MCF 10A (cell line): ENCODE results near the gene POU2AF2. TPM values are rescaled to one million over a fixed set of nuclear protein-coding genes. Genes with fewer than 3 reads are reported as not detected.

Source experiments
- BruUV-seq: library from RNA; stranded (reverse); fragments of 400-500 nt; replicated peaks from 2 replicates; lab custom pipeline; 2021; lab: Mats Ljungman, UMichigan
- CTCF ChIA-PET: fragments of 300-600 bp; sonication (Branson Sonifier 250); formaldehyde crosslinking; extraction: SDS; loops from one replicate; lab custom pipeline; 2021; ENCODE audit warnings: antibody characterized with exemption, inconsistent platforms; lab: Yijun Ruan, JAX
- POLR2A ChIA-PET: fragments of 300-600, 350-650 bp; sonication (Branson Sonifier 250); formaldehyde crosslinking; extraction: SDS; loops from one replicate; lab custom pipeline; 2020; ENCODE audit warnings: antibody characterized with exemption, inconsistent platforms; lab: Yijun Ruan, JAX
- DNase-seq: peaks from one replicate; pipeline ENCODE4 v3.0.0-alpha.2; 2018; ENCODE audit not compliant: unreplicated experiment
- H3K27ac Mint-ChIP-seq: one replicate; pipeline ENCODE4 v1.8.0; 2022; ENCODE audit warnings: mild to moderate bottlenecking, low read depth, mixed read lengths; ENCODE audit not compliant: unreplicated experiment
- H3K27me3 Mint-ChIP-seq: one replicate; pipeline ENCODE4 v1.8.0; 2022; ENCODE audit warnings: mixed read lengths; ENCODE audit not compliant: insufficient read depth, unreplicated experiment
- H3K36me3 Mint-ChIP-seq: one replicate; pipeline ENCODE4 v1.8.0; 2022; ENCODE audit warnings: mild to moderate bottlenecking, moderate library complexity, mixed read lengths; ENCODE audit not compliant: insufficient read depth, unreplicated experiment
- H3K4me1 Mint-ChIP-seq: one replicate; pipeline ENCODE4 v1.8.0; 2022; ENCODE audit warnings: mixed read lengths; ENCODE audit not compliant: insufficient read depth, unreplicated experiment
- H3K4me3 Mint-ChIP-seq: one replicate; pipeline ENCODE4 v1.8.0; 2022; ENCODE audit warnings: mild to moderate bottlenecking, moderate library complexity, mixed read lengths; ENCODE audit not compliant: unreplicated experiment
- H3K9me3 Mint-ChIP-seq: one replicate; pipeline ENCODE4 v1.8.0; 2022; ENCODE audit warnings: mixed read lengths; ENCODE audit not compliant: unreplicated experiment
- intact Hi-C: fragments of 100-400 bp; cut with micrococcal nuclease; formaldehyde crosslinking; loops from 2 replicates; pipeline ENCODE4 v1.14.1; 2022
- total RNA-seq: library from RNA; stranded (reverse); gene quantifications from 2 replicates; pipeline ENCODE4 v1.2.3, GENCODE V29; 2022
- TF ChIP-seq, protein P1 (sequence below): fragments of 200-600 bp; IDR thresholded peaks from one replicate; pipeline ENCODE4 v1.8.0; 2022; ENCODE audit warnings: antibody characterized with exemption, mild to moderate bottlenecking; ENCODE audit not compliant: unreplicated experiment

POU2AF2 gene
- total RNA-seq, 1 experiment from 2014 or later: not detected

GRCh38 chr11:111326824-111327223 lies 81.3 kb downstream of the POU2AF2 start:
- BruUV-seq: no TSS peak
- Mint-ChIP-seq H3K4me1 (no peaks in the 10 kb centered on the region), H3K36me3 (no peaks in the 10 kb centered on the region), H3K9me3 (no peaks in the 10 kb centered on the region), H3K27ac (no peak overlapping the region), H3K4me3 (no peak overlapping the region), H3K27me3 (peaks cover 28% of the 10 kb centered on the region)
- intact Hi-C loops: no loop called here
- POLR2A ChIA-PET: interaction anchor here (0.6 to 0.7 kb wide), 3 partner anchors 17 to 563 kb away, joined by 3 to 4 read pairs (median 3); no protein-coding TSS in a partner anchor
- DNase-seq: no peak
- CTCF ChIA-PET: interaction anchor here (1.1 kb wide), 1 partner anchor 44 kb away, joined by 5 read pairs; no protein-coding TSS in a partner anchor
- TF ChIP-seq, protein P1, sequence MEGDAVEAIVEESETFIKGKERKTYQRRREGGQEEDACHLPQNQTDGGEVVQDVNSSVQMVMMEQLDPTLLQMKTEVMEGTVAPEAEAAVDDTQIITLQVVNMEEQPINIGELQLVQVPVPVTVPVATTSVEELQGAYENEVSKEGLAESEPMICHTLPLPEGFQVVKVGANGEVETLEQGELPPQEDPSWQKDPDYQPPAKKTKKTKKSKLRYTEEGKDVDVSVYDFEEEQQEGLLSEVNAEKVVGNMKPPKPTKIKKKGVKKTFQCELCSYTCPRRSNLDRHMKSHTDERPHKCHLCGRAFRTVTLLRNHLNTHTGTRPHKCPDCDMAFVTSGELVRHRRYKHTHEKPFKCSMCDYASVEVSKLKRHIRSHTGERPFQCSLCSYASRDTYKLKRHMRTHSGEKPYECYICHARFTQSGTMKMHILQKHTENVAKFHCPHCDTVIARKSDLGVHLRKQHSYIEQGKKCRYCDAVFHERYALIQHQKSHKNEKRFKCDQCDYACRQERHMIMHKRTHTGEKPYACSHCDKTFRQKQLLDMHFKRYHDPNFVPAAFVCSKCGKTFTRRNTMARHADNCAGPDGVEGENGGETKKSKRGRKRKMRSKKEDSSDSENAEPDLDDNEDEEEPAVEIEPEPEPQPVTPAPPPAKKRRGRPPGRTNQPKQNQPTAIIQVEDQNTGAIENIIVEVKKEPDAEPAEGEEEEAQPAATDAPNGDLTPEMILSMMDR: no peak

DNA sequence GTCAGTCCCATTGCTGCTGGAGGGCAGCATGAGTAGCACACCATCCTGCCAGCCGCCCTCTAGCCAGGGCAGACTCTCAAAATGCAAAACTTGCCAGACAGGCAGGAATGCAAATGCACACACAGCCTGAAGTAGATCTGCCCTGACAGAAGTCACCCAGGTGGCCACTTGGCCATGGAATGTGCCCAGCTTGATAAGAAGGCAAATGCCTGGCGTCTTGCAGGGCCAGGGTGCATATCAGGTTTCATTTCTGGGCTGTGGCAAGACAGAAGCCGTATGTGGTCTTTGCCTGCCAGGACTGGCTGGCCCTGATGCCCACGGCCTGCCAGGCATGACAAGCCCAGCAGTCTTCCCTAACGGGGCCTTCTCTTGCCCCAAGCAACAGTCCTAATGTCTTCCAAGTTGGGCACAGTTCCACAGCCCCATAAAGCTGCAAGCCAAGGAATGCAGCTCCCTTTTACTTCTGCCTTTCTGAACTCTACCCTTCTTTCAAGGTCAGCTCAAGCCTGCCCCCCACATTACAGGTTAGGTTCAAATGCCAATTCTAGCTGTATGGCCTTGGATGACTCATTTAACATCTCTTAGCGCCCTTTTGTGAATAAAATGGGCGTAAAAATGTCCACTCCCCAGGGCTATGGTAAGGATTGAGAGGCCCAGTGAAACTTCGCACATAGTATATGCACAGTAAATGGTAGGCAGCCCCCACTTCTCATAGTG lies 82.5 kb downstream of the POU2AF2 start:
- no peak for DNase-seq
- CTCF ChIA-PET: interaction anchor here (1.9 kb wide), 1 partner anchor 100 kb away, joined by 6 read pairs; no protein-coding TSS in a partner anchor
- no peaks in the 10 kb centered on the region for H3K4me1 Mint-ChIP-seq
- no peak overlapping the region for H3K27ac Mint-ChIP-seq
- H3K9me3 Mint-ChIP-seq: no peaks in the 10 kb centered on the region
- BruUV-seq: no TSS peak
- TF ChIP-seq, protein P1: no peak
- no peak overlapping the region for H3K4me3 Mint-ChIP-seq
- POLR2A ChIA-PET: interaction anchor here (0.9 to 1.9 kb wide), 3 partner anchors 9 to 24 kb away, joined by 3 to 5 read pairs (median 3); no protein-coding TSS in a partner anchor
- intact Hi-C loops: no loop called here
- no peaks in the 10 kb centered on the region for H3K36me3 Mint-ChIP-seq
- H3K27me3 Mint-ChIP-seq: peaks cover 22% of the 10 kb centered on the region

GRCh38 chr11:111329306-111330204 lies 84.0 kb downstream of the POU2AF2 start:
- Mint-ChIP-seq H3K9me3 (no peaks in the 10 kb centered on the region), H3K36me3 (no peaks in the 10 kb centered on the region), H3K4me3 (no peak overlapping the region), H3K4me1 (no peaks in the 10 kb centered on the region), H3K27me3 (peaks cover 19% of the 10 kb centered on the region), H3K27ac (no peak overlapping the region)
- TF ChIP-seq, protein P1: no peak
- CTCF ChIA-PET: interaction anchor here (0.6 to 1.9 kb wide), 2 partner anchors 45 to 98 kb away, joined by 6 read pairs; no protein-coding TSS in a partner anchor
- intact Hi-C loops: no loop called here
- DNase-seq: peak; percentile 45
- POLR2A ChIA-PET: interaction anchor here (1.3 to 1.4 kb wide), 2 partner anchors 12 to 26 kb away, joined by 3 to 8 read pairs; no protein-coding TSS in a partner anchor
- BruUV-seq: no TSS peak
